Right lobe of liver (tissue), 6 donors: ENCODE measurements around the gene RGS4. TPM values are rescaled to one million over a fixed set of nuclear protein-coding genes. Genes with fewer than 3 reads are reported as not detected.

Experiments used
- ATAC-seq, 4 donors: fragments of 200-7000 bp; cut with Tn5 transposase; one replicate each; pipeline ENCODE4 v1.9.1; 2020; ENCODE audit warnings: mild to moderate bottlenecking in 4 of 4, moderate library complexity in 4 of 4
- DNase-seq, 3 donors: peaks; one replicate each; pipeline ENCODE4 v3.0.0-alpha.2; 2020
- H3K27ac ChIP-seq, 3 donors: fragments of 200-600 bp; one replicate each; pipeline ENCODE4 v1.8.0; 2022
- H3K27me3 ChIP-seq, 2 donors: fragments of 200-600 bp; one replicate each; pipeline ENCODE4 v1.8.0; 2022
- H3K36me3 ChIP-seq, 4 donors: fragments of 200-600 bp; sonication (generic) in 1 of 4; one replicate each; pipeline versions ENCODE4 v1.5.1 to v1.8.0; 2017 to 2022; ENCODE audit warnings: control low read depth in 1 of 4
- H3K4me1 ChIP-seq, 4 donors: fragments of 200-600 bp; sonication (generic) in 1 of 4; one replicate each; pipeline versions ENCODE4 v1.5.1 to v1.8.0; 2017 to 2022; ENCODE audit warnings: control low read depth in 1 of 4
- H3K4me3 ChIP-seq, 3 donors: fragments of 200-600 bp; one replicate each; pipeline ENCODE4 v1.8.0; 2022
- H3K9me3 ChIP-seq, 4 donors: fragments of 200-600 bp; sonication (generic) in 1 of 4; one replicate each; pipeline versions ENCODE4 v1.5.1 to v1.8.0; 2017 to 2022; ENCODE audit warnings: control low read depth in 1 of 4
- CTCF ChIP-seq, 4 donors: fragments of 200-600 bp in 3 of 4; fragments of 450-650 bp in 1 of 4; IDR thresholded peaks; one replicate each; pipeline versions ENCODE4 v1.5.1 to v1.8.0; 2016 to 2022; ENCODE audit warnings: antibody characterized with exemption in 4 of 4, mild to moderate bottlenecking in 2 of 4
- POLR2A ChIP-seq: fragments of 450-650 bp; IDR thresholded peaks from one replicate; pipeline ENCODE4 v1.6.1; 2017; ENCODE audit warnings: antibody characterized with exemption, mild to moderate bottlenecking
- WGBS: methylation state at CpG from one replicate; pipeline ENCODE4 v1.1.6; 2018; ENCODE audit warnings: low coverage, low lambda C conversion rate; ENCODE audit not compliant: insufficient coverage; ENCODE audit errors: missing lambda C conversion rate; 5-methylcytosine and 5-hydroxymethylcytosine counted together
- intact Hi-C, 2 donors: fragments of 100-400 bp; cut with DNase I; formaldehyde crosslinking; loops; one replicate each; pipeline versions ENCODE4 v1.11.2 to v1.14.1; 2022
- total RNA-seq, 6 experiments: library from RNA; depleted of rRNA in 2 of 6; stranded (reverse); fragments of >200 nt in 2 of 6; fragmentation: NEBNext Ultra II Directional in 3 of 6; extraction: Animal tissue kit (Norgen Biotek cat#: 25700) in 3 of 6; gene quantifications; one replicate each; pipeline versions ENCODE4 v1.1.0 to v1.2.4, GENCODE V29; 2016 to 2023
- donor health status: DM: no; HTN: yes; CAD: no.
- donor health status: DM: no; HTN: no; CAD: no.
- donor health status: DM: no; HTN: no; CAD: no.
- donor health status: DM: no; HTN: yes; CAD: no.
- donor health status: DM: no; HTN: yes; CAD: no.

The RGS4 gene
- total RNA-seq, 6 experiments from 2014 or later: 0.67 to 5.1 (median 2.4) TPM

GRCh38 chr1:163035446-163036249 lies 33.5 kb upstream of the RGS4 start:
- 52% methylated on average over 3 of the region's 3 CpGs for WGBS
- ATAC-seq (no peak), DNase-seq (no peak)

GRCh38 chr1:163036671-163037070 lies 32.5 kb upstream of the RGS4 start:
- 30% methylated on average over 1 of the region's 1 CpG for WGBS
- Histone ChIP-seq H3K27me3 (no peaks in the 10 kb centered on the region), H3K9me3 (no peaks in the 10 kb centered on the region), H3K4me3 (no peak overlapping the region), H3K27ac (no peak overlapping the region), H3K4me1 (no peaks in the 10 kb centered on the region), H3K36me3 (no peaks in the 10 kb centered on the region)
- ATAC-seq: no peak
- intact Hi-C loops: no loop called here
- no peak for DNase-seq
- no peak for TF ChIP-seq POLR2A
- TF ChIP-seq CTCF (IDR thresholded peaks at IDR 0.05): no peak

More at GRCh38 chr1:163035446-163036249, 33.5 kb upstream of the RGS4 start:
- Histone ChIP-seq H3K36me3 (no peaks in the 10 kb centered on the region), H3K9me3 (no peaks in the 10 kb centered on the region), H3K27me3 (no peaks in the 10 kb centered on the region), H3K4me3 (no peak overlapping the region), H3K27ac (no peak overlapping the region), H3K4me1 (no peaks in the 10 kb centered on the region)
- TF ChIP-seq CTCF (IDR thresholded peaks at IDR 0.05): no peak
- no peak for TF ChIP-seq POLR2A
- intact Hi-C loops: no loop called here

- Histone ChIP-seq H3K9me3 (no peaks in the 10 kb centered on the region), H3K4me1 (no peaks in the 10 kb centered on the region), H3K27me3 (no peaks in the 10 kb centered on the region), H3K27ac (no peak overlapping the region), H3K4me3 (no peak overlapping the region), H3K36me3 (no peaks in the 10 kb centered on the region)
- no peak for TF ChIP-seq CTCF (IDR thresholded peaks at IDR 0.05)
- TF ChIP-seq POLR2A: no peak
- no peak for DNase-seq
- WGBS: 62% methylated on average over 2 of the region's 2 CpGs
- intact Hi-C loops: no loop called here
- ATAC-seq: no peak
Measured at GRCh38 chr1:163038928-163039706, 30.0 kb upstream of the RGS4 start.

GRCh38 chr1:163039707-163040093 lies 29.5 kb upstream of the RGS4 start:
- intact Hi-C loops: no loop called here
- Histone ChIP-seq H3K9me3 (no peaks in the 10 kb centered on the region), H3K4me1 (no peaks in the 10 kb centered on the region), H3K27me3 (no peaks in the 10 kb centered on the region), H3K36me3 (no peaks in the 10 kb centered on the region), H3K4me3 (no peak overlapping the region), H3K27ac (no peak overlapping the region)
- TF ChIP-seq CTCF (IDR thresholded peaks at IDR 0.05) (no peak), POLR2A (no peak)
- DNase-seq (no peak), ATAC-seq (no peak)
- WGBS: 90% methylated on average over 2 of the region's 2 CpGs
